ENCODE measurements around the gene IL1RAPL2.

DNA sequence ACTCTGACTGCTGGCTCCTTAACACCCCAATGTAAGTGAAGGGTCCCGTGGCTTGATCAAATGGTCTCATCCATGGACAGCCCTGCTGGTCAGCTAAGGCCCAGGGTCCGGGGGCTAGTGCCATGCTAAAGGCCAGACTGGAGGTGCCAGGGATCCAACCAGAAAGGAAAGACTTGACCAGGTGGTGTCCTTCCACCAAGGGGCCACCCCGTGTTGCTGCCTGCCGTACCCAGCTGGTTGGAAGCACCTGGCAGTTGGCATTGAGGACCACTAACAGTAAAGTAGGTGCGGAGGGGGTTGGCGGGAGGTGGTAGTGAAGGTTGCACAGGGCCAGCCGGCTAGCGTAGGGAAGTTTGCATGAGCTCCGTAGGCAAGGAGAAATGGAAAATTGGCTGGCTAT is 1.7 kb upstream of the IL1RAPL2 start:
- TF ChIP-seq CREB1 (IDR thresholded peaks at IDR 0.05; ENCODE audit: low read depth) = no peak
- TF ChIP-seq EP300 (IDR thresholded peaks at IDR 0.05; ENCODE audit: borderline replicate concordance) = no peak
- TF ChIP-seq YY1 (IDR thresholded peaks at IDR 0.05; ENCODE audit: low read depth) = no peak
- TF ChIP-seq RAD21 (IDR thresholded peaks at IDR 0.05; ENCODE audit: low read depth) = no peak
- TF ChIP-seq, protein P1, sequence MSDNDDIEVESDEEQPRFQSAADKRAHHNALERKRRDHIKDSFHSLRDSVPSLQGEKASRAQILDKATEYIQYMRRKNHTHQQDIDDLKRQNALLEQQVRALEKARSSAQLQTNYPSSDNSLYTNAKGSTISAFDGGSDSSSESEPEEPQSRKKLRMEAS (IDR thresholded peaks at IDR 0.05) = no peak
